A673 (cell line): ENCODE results near the gene HLA-B. TPM values are rescaled to one million over a fixed set of nuclear protein-coding genes. Genes with fewer than 3 reads are reported as not detected.

Experiments used
- BruUV-seq: library from RNA; stranded (reverse); fragments of 400-500 nt; replicated peaks from 2 replicates; lab custom pipeline; 2021; lab: Mats Ljungman, UMichigan
- CTCF ChIA-PET: fragments of 300-600 bp; sonication (Branson Sonifier 250); formaldehyde crosslinking; loops from one replicate; lab custom pipeline; 2022; ENCODE audit warnings: antibody characterized with exemption; lab: Charles Lee
- POLR2A ChIA-PET: fragments of 300-600 bp; sonication (Branson Sonifier 250); formaldehyde crosslinking; loops from one replicate; lab custom pipeline; 2022; ENCODE audit warnings: antibody characterized with exemption; ENCODE audit not compliant: low non-redundant PET; lab: Charles Lee
- DNase-seq: peaks from one replicate; pipeline ENCODE4 v3.0.0-alpha.2; 2015; ENCODE audit warnings: low spot score
- H3K27ac ChIP-seq: fragments of 200-600 bp; sonication (generic); 2 replicates; pipeline ENCODE4 v1.5.1; 2016; ENCODE audit warnings: mixed run types, low read depth, mild to moderate bottlenecking, mixed read lengths, antibody characterized with exemption, low read length; ENCODE audit not compliant: poor library complexity, severe bottlenecking
- H3K27me3 ChIP-seq: fragments of 200-600 bp; sonication (generic); replicated peaks from 2 replicates; pipeline ENCODE4 v1.6.1; 2017; ENCODE audit warnings: mixed run types, low read depth, mild to moderate bottlenecking, mixed read lengths, antibody characterized with exemption, low read length; ENCODE audit not compliant: insufficient read depth, poor library complexity
- H3K36me3 ChIP-seq: fragments of 200-600 bp; sonication (generic); 2 replicates; pipeline ENCODE4 v1.6.1; 2016; ENCODE audit warnings: mixed run types, mild to moderate bottlenecking, mixed read lengths, antibody characterized with exemption, low read length; ENCODE audit not compliant: insufficient read depth, poor library complexity, severe bottlenecking
- H3K4me1 ChIP-seq: fragments of 200-600 bp; sonication (generic); 2 replicates; pipeline ENCODE4 v1.6.1; 2017; ENCODE audit warnings: mixed run types, mild to moderate bottlenecking, mixed read lengths, antibody characterized with exemption, low read length; ENCODE audit not compliant: insufficient read depth, poor library complexity, severe bottlenecking
- H3K4me3 ChIP-seq: fragments of 200-600 bp; sonication (generic); 2 replicates; pipeline ENCODE4 v1.5.1; 2016; ENCODE audit warnings: low read depth, mixed run types, mild to moderate bottlenecking, mixed read lengths, low read length; ENCODE audit not compliant: poor library complexity, severe bottlenecking
- H3K9me3 ChIP-seq: fragments of 200-600 bp; sonication (generic); 2 replicates; pipeline ENCODE4 v1.6.1; 2016; ENCODE audit warnings: mixed run types, low read depth, mild to moderate bottlenecking, mixed read lengths, antibody characterized with exemption, low read length; ENCODE audit not compliant: poor library complexity, severe bottlenecking
- EZH2 ChIP-seq: fragments of 200-600 bp; sonication (generic); IDR thresholded peaks from 2 replicates; pipeline ENCODE4 v1.6.1; 2017; ENCODE audit warnings: borderline replicate concordance, low read depth, mild to moderate bottlenecking, mixed read lengths, antibody characterized with exemption, low read length; ENCODE audit not compliant: poor library complexity, severe bottlenecking
- intact Hi-C: fragments of 100-400 bp; cut with micrococcal nuclease; formaldehyde crosslinking; loops from one replicate; pipeline ENCODE4 v1.10.0; 2022; ENCODE audit not compliant: unreplicated experiment
- total RNA-seq: library from RNA; stranded (reverse); gene quantifications from 2 replicates; pipeline ENCODE4 v1.2.3, GENCODE V29; 2021
- TF ChIP-seq, protein P1 (sequence below): fragments of 300-800, 200-600 bp; sonication (generic); conservative IDR thresholded peaks from 2 replicates; pipeline ENCODE4 v1.5.1; 2017; ENCODE audit warnings: low read depth, mild to moderate bottlenecking, antibody characterized with exemption, low read length, moderate library complexity, mixed read lengths

Gene HLA-B
- total RNA-seq, 1 experiment from 2014 or later, result 27.3 TPM

DNA sequence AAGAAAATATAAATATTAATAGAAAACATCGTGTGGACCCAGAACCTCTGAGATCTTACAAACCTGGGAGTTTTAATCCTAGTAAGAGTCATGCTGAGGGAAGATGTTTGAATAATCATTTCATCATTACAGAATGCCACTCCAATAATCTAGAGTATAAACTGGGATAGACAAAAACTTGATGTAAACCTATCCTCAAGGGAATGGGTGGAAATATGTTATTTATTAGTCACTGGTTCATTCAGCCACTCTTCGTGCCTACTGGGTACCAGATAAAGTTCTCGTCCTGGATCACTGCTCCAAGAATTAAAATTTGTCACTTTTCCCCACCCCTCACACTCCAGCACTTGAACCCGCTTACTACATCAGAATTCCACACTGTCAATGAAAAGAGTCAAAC is 7.7 kb downstream of the HLA-B start:
- no peak for DNase-seq
- Histone ChIP-seq H3K4me3 (no peak overlapping the region), H3K36me3 (no peaks in the 10 kb centered on the region), H3K4me1 (no peaks in the 10 kb centered on the region), H3K27me3 (peaks cover 24% of the 10 kb centered on the region), H3K27ac (no peak overlapping the region), H3K9me3 (no peaks in the 10 kb centered on the region)
- CTCF ChIA-PET, result no interaction called here
- no TSS peak for BruUV-seq
- POLR2A ChIA-PET, result no interaction called here
- intact Hi-C loops, result no loop called here
- TF ChIP-seq EZH2, result no peak
- TF ChIP-seq, protein P1, sequence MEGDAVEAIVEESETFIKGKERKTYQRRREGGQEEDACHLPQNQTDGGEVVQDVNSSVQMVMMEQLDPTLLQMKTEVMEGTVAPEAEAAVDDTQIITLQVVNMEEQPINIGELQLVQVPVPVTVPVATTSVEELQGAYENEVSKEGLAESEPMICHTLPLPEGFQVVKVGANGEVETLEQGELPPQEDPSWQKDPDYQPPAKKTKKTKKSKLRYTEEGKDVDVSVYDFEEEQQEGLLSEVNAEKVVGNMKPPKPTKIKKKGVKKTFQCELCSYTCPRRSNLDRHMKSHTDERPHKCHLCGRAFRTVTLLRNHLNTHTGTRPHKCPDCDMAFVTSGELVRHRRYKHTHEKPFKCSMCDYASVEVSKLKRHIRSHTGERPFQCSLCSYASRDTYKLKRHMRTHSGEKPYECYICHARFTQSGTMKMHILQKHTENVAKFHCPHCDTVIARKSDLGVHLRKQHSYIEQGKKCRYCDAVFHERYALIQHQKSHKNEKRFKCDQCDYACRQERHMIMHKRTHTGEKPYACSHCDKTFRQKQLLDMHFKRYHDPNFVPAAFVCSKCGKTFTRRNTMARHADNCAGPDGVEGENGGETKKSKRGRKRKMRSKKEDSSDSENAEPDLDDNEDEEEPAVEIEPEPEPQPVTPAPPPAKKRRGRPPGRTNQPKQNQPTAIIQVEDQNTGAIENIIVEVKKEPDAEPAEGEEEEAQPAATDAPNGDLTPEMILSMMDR, result no peak

DNA sequence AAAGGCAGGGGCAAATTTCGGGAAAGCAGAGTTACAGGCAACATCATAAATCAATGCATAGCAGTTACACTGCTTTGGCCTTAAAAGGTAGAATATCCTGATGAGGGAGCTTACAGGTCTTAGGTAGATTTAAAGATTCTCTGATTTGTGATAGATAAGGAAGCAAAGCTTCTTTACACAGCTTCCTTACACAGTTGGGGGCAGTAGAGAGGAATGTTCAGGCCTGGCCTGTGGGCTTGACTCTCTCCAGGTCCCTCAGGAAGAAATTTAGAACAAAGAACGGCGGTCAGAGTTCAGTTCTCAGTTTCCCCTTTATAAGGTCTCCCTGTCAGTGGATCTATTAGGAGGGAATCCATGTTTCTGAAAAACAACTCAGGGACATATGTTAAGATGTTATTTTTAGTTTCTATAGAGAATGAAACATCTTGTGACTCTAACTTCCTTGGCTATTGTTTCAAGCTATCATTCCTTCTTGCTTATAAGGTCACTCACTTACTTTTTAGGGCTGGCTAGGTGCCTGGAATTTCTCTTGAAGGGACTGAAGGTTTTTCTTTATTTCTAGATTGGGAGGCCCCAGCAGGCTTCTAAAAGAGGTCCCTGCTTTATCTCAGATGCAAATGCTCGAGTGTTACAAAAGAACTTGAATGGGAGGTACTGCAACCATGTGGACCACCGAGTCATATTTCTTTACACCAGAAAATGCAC is 11.8 kb downstream of the HLA-B start:
- POLR2A ChIA-PET, result no interaction called here
- H3K36me3 ChIP-seq, result no peaks in the 10 kb centered on the region
- CTCF ChIA-PET, result no interaction called here
- intact Hi-C loops, result no loop called here
- H3K9me3 ChIP-seq, result no peaks in the 10 kb centered on the region
- TF ChIP-seq EZH2, result no peak
- TF ChIP-seq, protein P1, result no peak
- no peak overlapping the region for H3K27ac ChIP-seq
- BruUV-seq, result no TSS peak
- DNase-seq, result no peak
- H3K4me1 ChIP-seq, result no peaks in the 10 kb centered on the region
- H3K4me3 ChIP-seq, result no peak overlapping the region
- H3K27me3 ChIP-seq, result peaks cover 18% of the 10 kb centered on the region

DNA sequence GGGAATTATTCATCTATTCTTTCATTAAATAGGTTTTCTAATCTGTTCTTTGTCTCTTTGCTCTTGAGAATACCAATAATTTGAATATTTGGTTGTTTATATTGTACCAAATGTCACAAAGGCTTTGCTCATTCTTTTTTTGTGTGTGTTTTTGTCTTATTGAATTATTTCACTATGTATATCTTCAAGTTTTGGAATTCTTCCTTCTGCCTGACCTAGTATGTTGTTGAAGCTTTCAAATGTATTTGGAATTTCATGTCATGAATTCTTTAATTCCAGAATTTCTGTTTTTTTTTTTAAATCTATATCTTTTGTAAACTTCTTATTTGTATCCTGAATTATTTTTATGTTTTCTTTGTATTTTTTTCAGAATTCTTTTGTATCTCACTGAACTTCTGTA is 16.8 kb downstream of the HLA-B start:
- no peak overlapping the region for H3K4me3 ChIP-seq
- peaks cover 2% of the 10 kb centered on the region for H3K27me3 ChIP-seq
- H3K27ac ChIP-seq, result no peak overlapping the region
- CTCF ChIA-PET, result no interaction called here
- H3K36me3 ChIP-seq, result no peaks in the 10 kb centered on the region
- no TSS peak for BruUV-seq
- no peaks in the 10 kb centered on the region for H3K4me1 ChIP-seq
- TF ChIP-seq, protein P1, result no peak
- no peak for TF ChIP-seq EZH2
- DNase-seq, result no peak
- H3K9me3 ChIP-seq, result peaks cover 34% of the 10 kb centered on the region
- POLR2A ChIA-PET, result no interaction called here
- intact Hi-C loops, result no loop called here
